ENCODE data around the gene PIGO.

GRCh38 chr9:35142037-35142436, 45.6 kb upstream of the PIGO start:
- no peak for TF ChIP-seq TCF12 (IDR thresholded peaks at IDR 0.05)
- TF ChIP-seq POLR2AphosphoS5 (IDR thresholded peaks at IDR 0.05; ENCODE audit: low read depth, low read length), result no peak
- TF ChIP-seq SIN3A (IDR thresholded peaks at IDR 0.05; ENCODE audit: borderline replicate concordance, low read depth, low read length), result no peak
- TF ChIP-seq, protein P1, sequence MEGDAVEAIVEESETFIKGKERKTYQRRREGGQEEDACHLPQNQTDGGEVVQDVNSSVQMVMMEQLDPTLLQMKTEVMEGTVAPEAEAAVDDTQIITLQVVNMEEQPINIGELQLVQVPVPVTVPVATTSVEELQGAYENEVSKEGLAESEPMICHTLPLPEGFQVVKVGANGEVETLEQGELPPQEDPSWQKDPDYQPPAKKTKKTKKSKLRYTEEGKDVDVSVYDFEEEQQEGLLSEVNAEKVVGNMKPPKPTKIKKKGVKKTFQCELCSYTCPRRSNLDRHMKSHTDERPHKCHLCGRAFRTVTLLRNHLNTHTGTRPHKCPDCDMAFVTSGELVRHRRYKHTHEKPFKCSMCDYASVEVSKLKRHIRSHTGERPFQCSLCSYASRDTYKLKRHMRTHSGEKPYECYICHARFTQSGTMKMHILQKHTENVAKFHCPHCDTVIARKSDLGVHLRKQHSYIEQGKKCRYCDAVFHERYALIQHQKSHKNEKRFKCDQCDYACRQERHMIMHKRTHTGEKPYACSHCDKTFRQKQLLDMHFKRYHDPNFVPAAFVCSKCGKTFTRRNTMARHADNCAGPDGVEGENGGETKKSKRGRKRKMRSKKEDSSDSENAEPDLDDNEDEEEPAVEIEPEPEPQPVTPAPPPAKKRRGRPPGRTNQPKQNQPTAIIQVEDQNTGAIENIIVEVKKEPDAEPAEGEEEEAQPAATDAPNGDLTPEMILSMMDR (IDR thresholded peaks at IDR 0.05), result no peak
- TF ChIP-seq CHD2 (IDR thresholded peaks at IDR 0.05; ENCODE audit: low read length, partially characterized antibody), result no peak
- TF ChIP-seq MAX (IDR thresholded peaks at IDR 0.05; ENCODE audit: low read depth), result no peak
- TF ChIP-seq SMC3 (IDR thresholded peaks at IDR 0.05; ENCODE audit: low read depth, low read length), result no peak
- no peak for TF ChIP-seq JUND (IDR thresholded peaks at IDR 0.05)
- no peak for TF ChIP-seq FOXM1 (IDR thresholded peaks at IDR 0.05; ENCODE audit: low read depth)
